OCI-LY1 (cell line): ENCODE measurements around the gene KLF17.

Experiments used
- CTCF ChIP-seq: fragments of 200-600 bp; sonication (generic), shearing (Covaris generic); IDR thresholded peaks from 2 replicates; pipeline ENCODE4 v1.5.1; 2017; ENCODE audit warnings: mild to moderate bottlenecking, antibody characterized with exemption, low read length, moderate library complexity, mixed read lengths
- EZH2 ChIP-seq: fragments of 200-600 bp; sonication (generic), shearing (Covaris generic); IDR thresholded peaks from 2 replicates; pipeline ENCODE4 v1.8.0; 2017; ENCODE audit warnings: borderline replicate concordance, mixed run types, mild to moderate bottlenecking, antibody characterized with exemption, low read length, moderate library complexity, mixed read lengths

- TF ChIP-seq EZH2: no peak
- TF ChIP-seq CTCF: no peak
Measured at GRCh38 chr1:44108241-44108640, 10.4 kb upstream of the KLF17 start.
